Measurements from ENCODE around the gene ADGRE2.
"Not testable (repeated sequence)": the region's sequence is repeated elsewhere in the genome, so short reads cannot be mapped to it uniquely, and the experiment has no call there.

ADGRE2 gene

GRCh38 chr19:14798760-14799159, 20.4 kb upstream of the ADGRE2 start:
- H3K36me3 ChIP-seq (ENCODE audit: insufficient read depth, low read length), result no peaks in the 10 kb centered on the region
- no peak overlapping the region for H3K27ac ChIP-seq
- H3K9ac ChIP-seq (ENCODE audit: insufficient read length), result no peak overlapping the region
- no peaks in the 10 kb centered on the region for H3K9me3 ChIP-seq (ENCODE audit: low read depth, low read length)
- TF ChIP-seq EZH2 (IDR thresholded peaks at IDR 0.05) (no peak), POLR2AphosphoS5 (IDR thresholded peaks at IDR 0.05; ENCODE audit: borderline replicate concordance, low read depth, low read length) (no peak), FOXP2 (optimal IDR thresholded peaks at IDR 0.05; ENCODE audit: control extremely low read depth, extremely low read length, insufficient read depth) (no peak)
- no peak overlapping the region for H3K4me3 ChIP-seq
- DNase-seq (ENCODE audit: low read depth, low spot score), result no peak

- DNase-seq (ENCODE audit: low read depth, low spot score), result no peak
- no peak overlapping the region for H3K9ac ChIP-seq (ENCODE audit: insufficient read length)
- no peaks in the 10 kb centered on the region for H3K36me3 ChIP-seq (ENCODE audit: insufficient read depth, low read length)
- peak overlapping the region; percentile 94 for H3K27ac ChIP-seq
- no peaks in the 10 kb centered on the region for H3K9me3 ChIP-seq (ENCODE audit: low read depth, low read length)
- no peak overlapping the region for H3K4me3 ChIP-seq
- no peak for TF ChIP-seq EZH2 (IDR thresholded peaks at IDR 0.05)
- no peak for TF ChIP-seq FOXP2 (optimal IDR thresholded peaks at IDR 0.05; ENCODE audit: control extremely low read depth, extremely low read length, insufficient read depth)
- TF ChIP-seq POLR2AphosphoS5 (IDR thresholded peaks at IDR 0.05; ENCODE audit: borderline replicate concordance, low read depth, low read length), result no peak
Observed at GRCh38 chr19:14796021-14796420, 17.7 kb upstream of the ADGRE2 start.

DNA sequence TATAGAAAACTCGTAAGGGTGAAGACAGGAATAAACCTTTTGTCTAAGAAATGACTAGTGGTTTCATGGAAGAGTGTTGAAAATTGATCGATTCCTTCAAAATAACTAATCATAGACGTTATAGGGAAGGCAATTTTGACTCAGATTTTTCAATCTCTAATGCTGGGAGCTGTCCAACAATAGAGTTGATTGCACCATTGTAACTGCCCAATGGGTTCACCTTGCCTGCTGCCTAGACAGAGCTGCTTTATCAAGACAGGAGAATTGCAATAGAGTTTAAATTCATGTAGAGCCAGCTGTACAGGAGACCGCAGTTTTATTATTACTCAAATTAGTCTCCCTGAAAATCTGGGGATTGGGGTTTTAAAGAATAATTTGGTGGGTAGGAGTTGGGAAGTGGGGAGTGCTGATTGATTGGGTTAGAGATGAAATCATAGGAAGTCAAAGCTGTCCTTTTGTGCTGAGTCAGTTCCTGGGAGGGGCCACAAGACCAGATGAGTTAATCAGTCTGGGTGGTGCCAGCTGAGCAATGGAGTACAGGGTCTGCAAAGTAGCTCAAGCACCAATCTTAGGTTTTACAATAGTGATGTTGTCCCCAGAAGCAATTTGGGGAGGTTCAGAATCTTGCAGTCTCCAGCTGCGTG, 16.8 kb upstream of the ADGRE2 start:
- H3K9me3 ChIP-seq (ENCODE audit: low read depth, low read length), result no peaks in the 10 kb centered on the region
- H3K9ac ChIP-seq (ENCODE audit: insufficient read length), result peak overlapping the region; percentile 6
- peak overlapping the region; percentile 94 for H3K27ac ChIP-seq
- TF ChIP-seq FOXP2 (optimal IDR thresholded peaks at IDR 0.05; ENCODE audit: control extremely low read depth, extremely low read length, insufficient read depth) (no peak), POLR2AphosphoS5 (IDR thresholded peaks at IDR 0.05; ENCODE audit: borderline replicate concordance, low read depth, low read length) (peak; percentile 69), EZH2 (IDR thresholded peaks at IDR 0.05) (no peak)
- peak overlapping the region; percentile 70 for H3K4me3 ChIP-seq
- DNase-seq (ENCODE audit: low read depth, low spot score), result peak; percentile 99
- H3K36me3 ChIP-seq (ENCODE audit: insufficient read depth, low read length), result no peaks in the 10 kb centered on the region

- H3K9ac ChIP-seq (ENCODE audit: insufficient read length); H3K27ac ChIP-seq; H3K4me3 ChIP-seq; H3K36me3 ChIP-seq (ENCODE audit: insufficient read depth, low read length); H3K9me3 ChIP-seq (ENCODE audit: low read depth, low read length); DNase-seq (ENCODE audit: low read depth, low spot score): not testable (repeated sequence)
Observed at GRCh38 chr19:14792250-14792649, 13.9 kb upstream of the ADGRE2 start.

DNA sequence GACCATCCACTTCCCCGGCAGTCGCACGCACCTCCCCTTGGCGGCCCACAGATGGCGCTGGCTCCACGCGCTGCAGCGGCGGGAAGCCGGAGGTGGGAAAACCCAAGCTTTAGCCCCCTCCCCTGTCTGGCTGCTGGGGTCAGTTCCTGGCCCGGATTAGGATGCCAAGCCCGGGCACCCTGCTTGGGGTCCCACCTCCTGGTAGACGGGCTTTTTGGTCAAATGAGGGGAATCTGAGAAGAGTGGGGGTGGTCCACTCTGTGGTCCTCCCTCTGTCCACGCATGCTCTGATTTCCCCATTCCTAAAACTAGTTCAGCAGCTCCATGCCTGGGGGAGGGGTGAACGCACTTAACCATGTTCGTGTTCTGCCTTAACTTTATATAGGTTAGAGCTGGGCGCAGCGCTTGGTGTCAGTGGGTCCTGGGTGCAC, 8.1 kb upstream of the ADGRE2 start:
- no peak overlapping the region for H3K9ac ChIP-seq (ENCODE audit: insufficient read length)
- H3K4me3 ChIP-seq, result peak overlapping the region; percentile 74
- no peak for TF ChIP-seq FOXP2 (optimal IDR thresholded peaks at IDR 0.05; ENCODE audit: control extremely low read depth, extremely low read length, insufficient read depth)
- TF ChIP-seq EZH2 (IDR thresholded peaks at IDR 0.05), result no peak
- TF ChIP-seq POLR2AphosphoS5 (IDR thresholded peaks at IDR 0.05; ENCODE audit: borderline replicate concordance, low read depth, low read length), result no peak
- H3K9me3 ChIP-seq (ENCODE audit: low read depth, low read length), result no peaks in the 10 kb centered on the region
- peak overlapping the region; percentile 94 for H3K27ac ChIP-seq
- H3K36me3 ChIP-seq (ENCODE audit: insufficient read depth, low read length), result no peaks in the 10 kb centered on the region
- DNase-seq (ENCODE audit: low read depth, low spot score), result peak; percentile 55

DNA sequence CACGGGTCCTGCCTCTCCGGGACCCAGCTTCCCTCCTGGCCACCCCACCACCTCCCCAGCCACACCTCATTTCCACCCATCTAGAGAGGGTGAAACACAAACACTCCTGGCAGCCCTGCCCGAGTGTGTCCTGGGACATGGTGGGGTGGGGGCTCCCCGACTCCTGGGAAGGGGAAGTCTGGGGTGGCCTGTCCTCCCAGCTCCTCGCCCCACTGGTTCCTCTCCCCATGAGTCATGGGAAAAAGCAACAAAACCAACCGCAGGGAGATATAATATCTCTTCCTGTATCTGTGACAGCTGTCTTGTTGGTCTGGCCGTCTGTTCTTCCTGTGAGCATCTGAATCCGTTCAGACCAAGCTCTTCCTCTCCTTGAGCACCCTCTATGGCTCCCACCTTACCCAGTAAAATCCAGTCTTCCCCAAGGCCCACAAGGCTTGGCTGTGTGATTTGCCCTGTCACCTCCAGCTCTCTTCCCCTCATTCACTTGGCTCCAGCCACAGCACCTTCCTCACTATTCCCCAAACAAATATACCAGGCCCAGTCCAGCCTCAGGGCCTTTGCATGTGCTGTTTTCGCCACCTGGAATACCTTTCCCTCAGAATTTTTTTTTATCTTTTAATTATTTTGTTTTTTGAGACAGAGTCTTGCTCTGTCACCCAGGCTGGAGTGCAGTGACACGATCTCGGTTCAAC, 6.9 kb upstream of the ADGRE2 start:
- not testable (repeated sequence) for H3K4me3 ChIP-seq; H3K27ac ChIP-seq; H3K36me3 ChIP-seq (ENCODE audit: insufficient read depth, low read length); H3K9me3 ChIP-seq (ENCODE audit: low read depth, low read length); H3K9ac ChIP-seq (ENCODE audit: insufficient read length); DNase-seq (ENCODE audit: low read depth, low spot score)

DNA sequence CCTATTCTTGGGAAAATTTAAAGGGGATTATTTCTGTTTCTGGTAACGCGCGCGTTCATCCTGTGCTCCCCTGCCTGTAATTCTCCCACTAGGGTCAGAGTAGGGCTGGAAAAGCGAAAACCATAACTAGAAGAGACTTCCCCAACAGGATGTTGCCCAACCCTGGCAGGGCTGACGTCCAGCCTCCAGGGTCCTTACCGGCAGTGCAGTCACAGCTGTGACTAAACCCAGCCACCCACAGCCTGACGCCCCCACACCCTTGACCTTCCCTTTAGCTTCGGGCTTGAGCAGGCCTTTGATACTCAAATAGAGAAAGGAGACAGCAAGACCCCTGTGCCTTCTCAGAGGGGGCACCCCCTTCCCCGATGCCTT, 6.4 kb upstream of the ADGRE2 start:
- not testable (repeated sequence) for H3K4me3 ChIP-seq; H3K27ac ChIP-seq; DNase-seq (ENCODE audit: low read depth, low spot score); H3K36me3 ChIP-seq (ENCODE audit: insufficient read depth, low read length); H3K9ac ChIP-seq (ENCODE audit: insufficient read length); H3K9me3 ChIP-seq (ENCODE audit: low read depth, low read length)

- not testable (repeated sequence) for DNase-seq (ENCODE audit: low read depth, low spot score); H3K27ac ChIP-seq
Observed at GRCh38 chr19:14783410-14783998, 5.1 kb upstream of the ADGRE2 start.

DNA sequence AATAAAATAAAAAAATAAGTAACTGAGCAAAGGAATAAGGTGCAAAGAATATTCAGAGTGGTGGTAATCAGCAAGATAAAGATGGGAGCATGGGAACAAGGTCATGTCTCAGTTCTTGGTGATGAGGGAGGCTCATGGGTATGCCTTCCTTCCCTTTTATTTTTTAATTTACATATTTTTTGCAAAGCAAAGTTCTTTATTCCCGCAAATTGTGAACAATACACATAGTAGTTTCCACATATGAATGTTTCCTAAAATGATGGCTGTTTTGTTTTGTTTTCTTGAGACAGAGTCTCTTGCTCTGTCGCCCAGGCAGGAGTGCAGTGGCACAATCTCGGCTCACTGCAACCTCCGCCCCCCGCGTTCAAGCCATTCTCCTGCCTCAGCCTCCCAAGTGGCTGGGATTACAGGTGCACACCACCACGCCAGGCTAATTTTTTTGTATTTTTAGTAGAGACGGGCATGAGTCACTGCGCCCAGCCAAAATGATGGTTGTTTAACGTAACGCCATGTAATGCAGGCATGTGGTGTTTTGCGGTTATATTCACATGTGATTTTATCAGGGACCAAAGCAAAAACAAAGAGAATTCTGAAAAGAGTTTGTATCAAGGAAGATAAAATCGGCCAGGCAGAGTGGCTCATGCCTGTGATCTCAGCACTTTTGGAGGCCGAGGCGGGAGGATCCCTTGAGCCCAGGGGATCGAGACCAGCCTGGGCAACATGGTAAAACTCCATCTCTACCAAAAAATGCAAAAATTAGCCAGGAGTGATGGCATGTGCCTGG, 4.5 kb upstream of the ADGRE2 start:
- Histone ChIP-seq H3K36me3 (ENCODE audit: insufficient read depth, low read length) (no peaks in the 10 kb centered on the region), H3K9me3 (ENCODE audit: low read depth, low read length) (no peaks in the 10 kb centered on the region), H3K4me3 (no peak overlapping the region), H3K27ac (no peak overlapping the region), H3K9ac (ENCODE audit: insufficient read length) (no peak overlapping the region)
- DNase-seq (ENCODE audit: low read depth, low spot score), result no peak
- TF ChIP-seq FOXP2 (optimal IDR thresholded peaks at IDR 0.05; ENCODE audit: control extremely low read depth, extremely low read length, insufficient read depth), result no peak
- TF ChIP-seq EZH2 (IDR thresholded peaks at IDR 0.05), result no peak
- TF ChIP-seq POLR2AphosphoS5 (IDR thresholded peaks at IDR 0.05; ENCODE audit: borderline replicate concordance, low read depth, low read length), result no peak

More at GRCh38 chr19:14783410-14783998, 5.1 kb upstream of the ADGRE2 start:
- H3K36me3 ChIP-seq (ENCODE audit: insufficient read depth, low read length); H3K9ac ChIP-seq (ENCODE audit: insufficient read length); H3K4me3 ChIP-seq; H3K9me3 ChIP-seq (ENCODE audit: low read depth, low read length): not testable (repeated sequence)

- H3K9me3 ChIP-seq (ENCODE audit: low read depth, low read length); H3K27ac ChIP-seq; H3K4me3 ChIP-seq; DNase-seq (ENCODE audit: low read depth, low spot score); H3K36me3 ChIP-seq (ENCODE audit: insufficient read depth, low read length); H3K9ac ChIP-seq (ENCODE audit: insufficient read length): not testable (repeated sequence)
Observed at GRCh38 chr19:14781713-14782536, 3.6 kb upstream of the ADGRE2 start.

DNA sequence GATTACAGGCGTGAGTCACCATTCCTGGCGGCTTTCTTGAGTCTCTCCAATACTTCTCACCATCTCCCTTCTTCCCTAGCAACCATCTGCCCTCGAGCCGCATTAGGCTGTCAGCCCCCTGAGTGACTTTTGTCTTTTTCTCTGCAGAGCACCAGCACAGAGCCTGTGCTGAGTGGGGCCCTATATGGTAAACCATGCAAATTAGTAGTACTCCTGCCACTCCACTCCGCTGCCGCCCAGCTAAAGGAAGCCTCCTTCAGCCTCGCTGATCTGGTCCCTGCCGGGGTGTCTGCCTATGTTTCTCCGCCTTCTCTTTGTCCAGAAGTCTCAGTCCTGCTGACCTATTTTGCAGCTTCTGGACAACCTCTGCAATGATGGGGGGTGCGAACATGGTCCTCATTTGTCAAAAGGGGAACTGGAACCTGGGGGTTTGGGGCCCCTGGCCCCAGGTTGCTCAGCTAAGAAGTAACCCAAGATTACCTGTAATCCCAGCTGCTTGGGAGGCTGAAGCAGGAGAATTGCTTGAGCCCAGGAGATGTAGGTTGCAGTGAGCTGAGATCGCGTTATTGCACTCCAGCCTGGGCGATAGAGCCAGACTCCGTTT, 2.4 kb upstream of the ADGRE2 start:
- not testable (repeated sequence) for H3K36me3 ChIP-seq (ENCODE audit: insufficient read depth, low read length); DNase-seq (ENCODE audit: low read depth, low spot score); H3K9ac ChIP-seq (ENCODE audit: insufficient read length); H3K27ac ChIP-seq; H3K9me3 ChIP-seq (ENCODE audit: low read depth, low read length); H3K4me3 ChIP-seq

All from SK-N-MC (cell line).